ENCODE measurements around the gene CLEC9A. TPM values are rescaled to one million over a fixed set of nuclear protein-coding genes. Genes with fewer than 3 reads are reported as not detected.

CLEC9A gene
- total and polyA plus RNA-seq, 9 of the 15 experiments (the other 6 are each of a cell fraction or from before 2014, with no cell fraction given), result not detected

DNA sequence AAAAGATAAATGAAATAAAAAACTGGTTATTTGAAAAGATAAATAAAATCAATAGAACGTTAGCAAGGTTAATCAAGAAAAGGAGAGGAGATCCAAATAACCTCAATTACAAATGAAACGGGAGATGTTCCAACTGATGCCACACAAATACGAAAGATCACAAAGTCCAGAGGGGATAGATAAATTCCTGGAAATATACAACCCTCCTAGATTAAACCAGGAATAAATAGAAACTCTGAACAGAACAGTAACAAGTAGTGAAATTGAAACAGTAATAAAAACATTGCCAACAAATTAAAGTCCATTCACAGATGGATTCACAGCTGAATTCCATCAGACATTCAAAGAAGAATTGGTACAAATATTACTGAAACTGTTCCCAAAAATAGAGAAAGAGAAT lies 55.9 kb downstream of the CLEC9A start (continued):
- TF ChIP-seq SIN3A (IDR thresholded peaks at IDR 0.05; ENCODE audit: borderline replicate concordance in 2 of 2, control insufficient read depth in 1 of 2, low read depth in 2 of 2, low read length in 2 of 2), result no peak
- TF ChIP-seq TCFL5 (CRISPR knock-in tag; conservative IDR thresholded peaks at IDR 0.05), result no peak
- no peak for TF ChIP-seq GTF2A2 (tag; IDR thresholded peaks at IDR 0.05)
- no peak for TF ChIP-seq SOX6 (IDR thresholded peaks at IDR 0.05)

DNA sequence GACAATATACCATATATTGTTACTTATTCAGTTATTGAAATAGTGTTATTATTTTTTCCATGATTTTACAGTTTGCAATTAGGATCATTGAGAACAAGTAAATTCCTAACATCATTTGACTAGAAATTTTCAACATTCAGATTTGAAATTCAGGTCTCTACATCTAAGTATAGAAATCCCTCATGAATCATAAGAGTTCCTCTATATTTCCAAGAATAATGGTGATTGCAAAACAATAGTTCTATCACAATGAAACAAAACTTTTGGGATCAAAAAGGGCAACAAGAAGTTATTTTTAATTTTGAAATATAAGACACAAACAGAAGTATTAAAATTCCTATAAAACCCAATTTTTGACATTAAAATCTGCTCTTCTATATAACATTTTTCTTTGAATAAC lies 57.5 kb downstream of the CLEC9A start:
- H3K4me1 ChIP-seq (replicated peaks in 1 of 2; ENCODE audit: control insufficient read depth in 2 of 2, insufficient read depth in 2 of 2, low read length in 2 of 2), result no peaks in the 10 kb centered on the region
- H3K79me2 ChIP-seq (ENCODE audit: control insufficient read depth, insufficient read depth, low read length), result no peaks in the 10 kb centered on the region
- no peaks in the 10 kb centered on the region for H4K20me1 ChIP-seq (replicated peaks; ENCODE audit: control insufficient read depth, insufficient read depth, low read length)
- ChIA-PET POLR2A (no interaction called here), CTCF (ENCODE audit: low intra/inter-chr PET ratio) (no interaction called here)
- H3K27me3 ChIP-seq (ENCODE audit: control insufficient read depth in 2 of 2, insufficient read depth in 2 of 2, low read length in 2 of 2), result peaks cover 0 to 5% of the 10 kb centered on the region in 2 experiments; a peak in 2 of 5 replicates
- no peaks in the 10 kb centered on the region for H3K9me3 ChIP-seq (replicated peaks; ENCODE audit: control insufficient read depth, insufficient read depth, low read depth, low read length)
- in situ Hi-C loops (cut with MboI), result no loop called here
- H3K27ac ChIP-seq (ENCODE audit: extremely low read depth, low read depth, low read length), result no peak overlapping the region
- H3K9ac ChIP-seq (ENCODE audit: insufficient read depth in 1 of 2, low read depth in 2 of 2, low read length in 2 of 2), result no peak overlapping the region
- intact Hi-C loops (cut with micrococcal nuclease), result no loop called here
- no peak overlapping the region for H3K4me2 ChIP-seq (ENCODE audit: insufficient read depth, low read length)
- H2AFZ ChIP-seq (ENCODE audit: low read depth, low read length), result no peak overlapping the region
- H3K36me3 ChIP-seq (ENCODE audit: control insufficient read depth, insufficient read depth, low read length), result no peaks in the 10 kb centered on the region
- BruUV-seq (replicated peaks), result no TSS peak
- ATAC-seq (no peak), DNase-seq (ENCODE audit: extremely low read depth in 1 of 4, low spot score in 3 of 4) (no peak), FAIRE-seq (no peak)
- H3K4me3 ChIP-seq, result no peak overlapping the region
- H3K9me1 ChIP-seq (ENCODE audit: control insufficient read depth, insufficient read depth, low read length), result no peaks in the 10 kb centered on the region
- no peak for TF ChIP-seq HMGN3 (IDR thresholded peaks at IDR 0.05; ENCODE audit: borderline replicate concordance, extremely low read depth, insufficient read length, low read depth, low read length)
- TF ChIP-seq HDAC6 (IDR thresholded peaks at IDR 0.05; ENCODE audit: low read depth, low read length), result no peak
- TF ChIP-seq MTF1 (CRISPR knock-in tag; IDR thresholded peaks at IDR 0.05; ENCODE audit: borderline replicate concordance), result no peak
- TF ChIP-seq PREB (CRISPR knock-in tag; IDR thresholded peaks at IDR 0.05), result no peak
- no peak for TF ChIP-seq THRAP3 (IDR thresholded peaks at IDR 0.05; ENCODE audit: borderline replicate concordance)
- TF ChIP-seq FOXJ3 (CRISPR knock-in tag; IDR thresholded peaks at IDR 0.05), result no peak
- no peak for TF ChIP-seq ARID3B (CRISPR knock-in tag; IDR thresholded peaks at IDR 0.05; ENCODE audit: borderline replicate concordance)
- TF ChIP-seq ATF4 (CRISPR knock-in tag; IDR thresholded peaks at IDR 0.05), result no peak
- TF ChIP-seq, protein P1, sequence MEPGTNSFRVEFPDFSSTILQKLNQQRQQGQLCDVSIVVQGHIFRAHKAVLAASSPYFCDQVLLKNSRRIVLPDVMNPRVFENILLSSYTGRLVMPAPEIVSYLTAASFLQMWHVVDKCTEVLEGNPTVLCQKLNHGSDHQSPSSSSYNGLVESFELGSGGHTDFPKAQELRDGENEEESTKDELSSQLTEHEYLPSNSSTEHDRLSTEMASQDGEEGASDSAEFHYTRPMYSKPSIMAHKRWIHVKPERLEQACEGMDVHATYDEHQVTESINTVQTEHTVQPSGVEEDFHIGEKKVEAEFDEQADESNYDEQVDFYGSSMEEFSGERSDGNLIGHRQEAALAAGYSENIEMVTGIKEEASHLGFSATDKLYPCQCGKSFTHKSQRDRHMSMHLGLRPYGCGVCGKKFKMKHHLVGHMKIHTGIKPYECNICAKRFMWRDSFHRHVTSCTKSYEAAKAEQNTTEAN (CRISPR knock-in tag; IDR thresholded peaks at IDR 0.05), result no peak
- no peak for TF ChIP-seq JUND (IDR thresholded peaks at IDR 0.05; ENCODE audit: borderline replicate concordance, low read depth, low read length)
- TF ChIP-seq JUND (tag; IDR thresholded peaks at IDR 0.05; ENCODE audit: borderline replicate concordance, low read depth, low read length), result no peak
- no peak for TF ChIP-seq RBM22 (IDR thresholded peaks at IDR 0.05; ENCODE audit: low read depth, low read length, poor library complexity, severe bottlenecking)
